Tongue (tissue), 2 donors: ENCODE results near the gene OTOP2. TPM values are rescaled to one million over a fixed set of nuclear protein-coding genes. Genes with fewer than 3 reads are reported as not detected.
"Not testable (repeated sequence)": the region's sequence is repeated elsewhere in the genome, so short reads cannot be mapped to it uniquely, and the experiment has no call there.

Experiments
- DNase-seq: peaks from one replicate; pipeline ENCODE4 v3.0.0-alpha.2; 2015
- total RNA-seq: library from RNA; depleted of rRNA; stranded (reverse); fragments of >200 nt; gene quantifications from one replicate; pipeline ENCODE4 v1.2.3, GENCODE V29; 2014

The OTOP2 gene
- total RNA-seq, 1 donor from 2014 or later = not detected

DNA sequence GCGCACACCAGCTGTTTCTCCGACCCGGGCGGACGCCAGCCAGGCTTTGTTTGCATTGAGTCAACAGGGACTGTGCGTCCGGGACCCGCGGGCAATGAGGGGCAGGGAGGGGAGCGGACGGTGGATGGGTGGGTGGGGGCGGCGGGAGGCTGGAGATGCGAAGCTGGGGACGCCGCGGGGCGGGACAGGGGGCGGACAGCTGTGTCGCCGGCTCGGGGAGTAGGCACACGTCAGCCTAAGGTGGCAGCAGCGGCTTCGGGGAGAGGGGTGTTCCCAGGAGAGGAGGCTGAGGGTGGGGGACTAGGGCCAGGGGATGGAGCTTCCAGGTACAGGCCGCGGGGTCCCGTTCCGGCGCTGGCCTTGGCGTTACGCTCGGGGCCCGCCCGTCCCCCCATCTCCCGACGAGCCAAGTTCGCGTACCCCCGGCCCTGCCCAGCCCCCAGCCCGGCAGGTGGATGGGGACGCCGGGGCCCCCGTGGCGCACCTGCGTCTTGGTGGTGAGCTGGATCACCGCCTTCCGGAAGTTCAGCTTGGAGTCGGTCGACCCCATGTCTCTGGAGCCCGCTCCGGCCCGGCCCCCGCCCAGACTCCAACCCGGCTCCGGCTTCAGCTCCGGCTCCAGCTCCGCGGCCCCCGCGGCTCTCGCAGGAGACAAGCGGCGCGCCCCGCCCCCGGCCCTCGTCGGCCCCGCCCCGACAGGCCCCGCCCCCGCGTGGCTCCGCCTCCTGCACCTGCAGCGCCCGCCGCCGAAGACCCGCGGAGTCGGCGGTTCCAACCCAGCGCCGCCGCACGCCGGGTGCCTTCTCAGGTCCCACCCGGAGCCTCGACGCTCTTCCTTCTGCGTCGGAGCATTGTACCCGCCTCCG, 48.3 kb downstream of the OTOP2 start, which contains the start of gene HID1:
TSS of gene HID1 (minus strand) at position 653 of the 866 bp plus-strand sequence. CDS start at position 550, 103 bp downstream.
- DNase-seq = peak; percentile 60

DNA sequence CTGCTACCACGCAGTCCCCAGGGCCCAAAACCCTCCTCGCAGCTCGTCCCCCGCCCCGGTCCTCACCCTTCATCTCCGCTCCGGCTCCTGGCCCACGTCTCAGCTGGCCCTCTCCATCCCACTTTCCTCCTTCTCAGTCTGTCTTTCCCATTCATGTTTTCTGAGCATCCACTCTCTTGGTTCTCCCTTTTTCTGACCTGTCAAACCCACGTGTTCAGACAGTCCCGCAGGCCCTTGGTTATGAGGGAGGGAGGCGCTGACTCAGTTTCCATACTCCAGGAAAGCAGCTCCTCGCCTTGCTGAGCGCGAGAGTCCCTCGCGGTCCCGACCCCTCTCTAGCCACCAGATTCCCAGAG, 48.9 kb downstream of the OTOP2 start:
- no peak for DNase-seq

DNA sequence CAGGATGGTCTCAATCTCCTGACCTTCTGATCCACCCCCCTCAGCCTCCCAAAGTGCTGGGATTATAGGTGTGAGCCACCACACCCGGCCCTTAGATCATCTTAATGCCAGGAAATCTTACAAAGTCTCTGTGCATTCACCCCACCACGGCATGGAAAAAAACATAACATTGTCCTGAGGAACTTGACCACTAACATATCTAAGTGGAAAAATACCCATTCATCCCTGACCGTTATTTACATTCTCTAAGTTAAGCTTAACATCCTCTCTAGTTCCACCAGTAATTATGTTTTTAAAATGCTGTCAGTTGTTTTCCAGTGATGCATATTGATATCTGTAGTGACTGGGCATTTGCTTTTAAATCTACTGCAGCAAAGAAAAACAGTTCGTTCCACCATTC, 51.9 kb downstream of the OTOP2 start:
- DNase-seq = no peak

DNA sequence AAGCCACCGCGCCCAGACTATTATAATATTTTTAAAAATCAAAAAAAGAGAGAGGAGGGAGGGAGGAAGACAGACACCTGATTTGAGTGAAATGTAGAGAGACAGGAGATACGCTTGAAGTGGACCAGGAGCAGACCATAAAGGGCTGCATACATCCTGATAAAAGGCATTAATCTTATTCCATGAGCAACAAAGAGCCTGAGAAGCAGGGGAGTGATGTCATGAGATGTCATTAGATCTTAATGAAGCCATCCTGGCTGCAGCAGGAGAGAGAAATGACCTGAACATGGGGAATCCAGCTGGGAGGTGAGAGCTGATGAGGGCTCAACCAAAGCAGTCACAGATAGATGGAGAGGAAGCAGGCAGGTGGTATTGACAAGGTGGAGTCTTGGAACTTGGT, 53.7 kb downstream of the OTOP2 start:
- no peak for DNase-seq

GRCh38 chr17:74978240-74978639, 54.2 kb downstream of the OTOP2 start:
- DNase-seq = no peak

DNA sequence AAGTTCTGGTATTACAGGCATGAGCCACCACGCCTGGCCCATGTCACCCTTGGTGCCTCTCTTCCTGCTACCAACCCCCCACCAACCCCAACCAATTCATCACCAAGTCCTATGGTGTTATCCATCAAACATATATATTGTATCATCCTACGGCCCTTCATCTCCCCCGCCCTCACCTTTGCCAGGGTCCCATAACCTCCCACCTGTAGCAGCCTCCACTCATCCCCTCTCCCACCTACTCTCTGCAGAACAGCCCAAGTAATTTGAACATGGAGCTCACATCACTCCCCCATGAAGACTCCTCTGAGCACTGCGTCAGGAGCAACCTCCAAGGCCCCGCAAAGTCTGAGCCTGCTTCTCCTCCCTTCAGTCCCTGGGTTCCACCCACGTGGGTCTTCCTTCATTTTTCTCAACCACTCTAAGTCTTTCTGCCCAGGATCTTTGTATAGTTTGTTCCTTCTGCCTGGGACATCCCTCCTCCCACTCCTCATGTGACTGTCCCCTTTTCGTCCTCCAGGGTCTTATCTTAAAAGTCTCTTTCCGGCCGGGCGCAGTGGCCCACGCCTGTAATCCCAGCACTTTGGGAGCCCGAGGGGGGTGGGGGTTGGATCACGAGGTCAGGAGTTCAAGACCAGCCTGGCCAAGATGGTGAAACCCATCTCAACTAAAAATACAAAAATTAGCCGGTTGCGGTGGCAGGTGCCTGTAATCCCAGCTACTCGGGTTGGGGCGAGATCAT, 55.5 kb downstream of the OTOP2 start:
- no peak for DNase-seq

DNA sequence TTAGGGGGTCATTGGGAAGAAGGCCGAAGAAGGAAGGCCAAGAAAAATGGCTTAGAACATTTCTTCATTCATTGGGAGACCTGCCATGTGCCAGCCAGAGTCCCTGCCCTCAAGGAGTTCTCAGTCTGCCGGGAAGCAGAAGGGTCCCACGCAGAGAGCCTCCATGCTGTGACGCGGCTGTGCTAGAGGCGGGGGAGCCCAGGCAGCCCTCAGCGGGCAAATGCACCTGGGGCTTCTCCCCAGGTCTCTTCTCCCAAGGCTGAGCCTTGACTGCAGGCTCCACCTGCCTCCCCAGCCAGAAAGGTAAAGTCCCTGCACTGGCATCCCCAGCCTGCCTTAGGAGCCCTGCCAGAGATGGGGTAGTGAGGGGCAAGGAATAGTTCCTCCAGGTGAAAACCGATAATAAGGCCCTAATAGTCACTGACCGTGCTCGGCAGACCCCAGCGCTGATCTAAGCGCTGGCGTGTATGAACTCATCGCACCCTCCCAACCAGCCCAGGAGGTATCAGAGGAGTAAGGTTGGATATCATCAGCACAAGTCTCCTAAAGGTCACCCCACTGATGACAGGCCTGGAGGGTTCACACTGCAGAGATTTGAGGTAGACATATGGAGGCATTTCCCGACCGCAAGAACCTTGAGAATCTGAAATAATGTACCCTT, 57.4 kb downstream of the OTOP2 start:
- no peak for DNase-seq

GRCh38 chr17:74981979-74982662, 58.0 kb downstream of the OTOP2 start:
- DNase-seq = peak; percentile 78

DNA sequence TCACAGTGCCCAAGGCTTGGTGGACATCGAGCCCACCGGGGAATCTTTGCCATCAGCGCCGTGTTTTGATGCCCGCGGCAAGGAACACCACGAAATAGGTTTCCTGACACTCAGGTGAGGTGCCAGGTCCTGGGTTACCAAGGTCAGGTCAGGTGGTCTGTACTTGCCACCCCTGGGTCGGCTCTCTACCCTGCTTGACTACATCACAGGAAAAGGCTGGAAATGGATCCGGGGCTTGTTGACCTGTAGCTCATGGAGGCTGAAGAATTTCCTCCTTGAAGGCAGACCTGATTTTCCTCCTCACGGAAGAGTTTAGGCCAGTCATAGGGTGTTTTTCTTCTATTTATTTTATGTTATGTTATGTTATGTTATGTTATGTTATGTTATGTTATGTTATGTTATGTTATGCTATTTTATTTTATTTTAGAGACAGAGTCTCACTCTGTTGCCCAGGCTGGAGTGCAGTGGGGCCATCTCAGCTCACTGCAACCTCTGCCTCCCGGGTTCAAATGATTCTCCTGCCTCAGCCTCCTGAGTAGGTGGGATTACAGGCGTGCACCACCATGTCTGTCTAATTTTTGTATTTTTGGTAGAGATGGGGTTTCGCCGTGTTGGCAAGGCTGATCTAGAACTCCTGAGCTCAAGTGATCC, 58.7 kb downstream of the OTOP2 start:
- not testable (repeated sequence) for DNase-seq

Other genes with a start within 250 kb of the OTOP2 start
- 3.3 TPM for gene CD300LF, start 211.3 kb upstream of the OTOP2 start, total RNA-seq
- gene RAB37, start 187.0 kb upstream of the OTOP2 start, total RNA-seq = 1.9 TPM
- 50.5 TPM for gene NHERF1, start 175.6 kb upstream of the OTOP2 start, total RNA-seq
- gene NAT9, start 147.9 kb upstream of the OTOP2 start, total RNA-seq = 30.2 TPM
- gene GRIN2C, start 64.4 kb upstream of the OTOP2 start, total RNA-seq = 1.6 TPM
- gene FDXR, start 51.3 kb upstream of the OTOP2 start, total RNA-seq = 4.3 TPM
- 0.51 TPM for gene FADS6, start 30.6 kb upstream of the OTOP2 start, total RNA-seq
- 2.9 TPM for gene USH1G, start 1.0 kb upstream of the OTOP2 start, total RNA-seq
- 1.4 TPM for gene OTOP3, start 11.6 kb downstream of the OTOP2 start, total RNA-seq
- gene HID1, start 48.5 kb downstream of the OTOP2 start, total RNA-seq = 12.3 TPM
- gene CDR2L, start 63.4 kb downstream of the OTOP2 start, total RNA-seq = 11.4 TPM
- gene MRPL58, start 88.4 kb downstream of the OTOP2 start, total RNA-seq = 31.5 TPM
- 299 TPM for gene ATP5PD, start 122.7 kb downstream of the OTOP2 start, total RNA-seq
- gene KCTD2, start 123.0 kb downstream of the OTOP2 start, total RNA-seq = 19.8 TPM
- gene SLC16A5, start 163.7 kb downstream of the OTOP2 start, total RNA-seq = 11.5 TPM
- 3.5 TPM for gene ARMC7, start 185.7 kb downstream of the OTOP2 start, total RNA-seq
- 50.8 TPM for gene NT5C, start 207.5 kb downstream of the OTOP2 start, total RNA-seq
- 97.4 TPM for gene JPT1, start 230.2 kb downstream of the OTOP2 start, total RNA-seq